Ammon's horn (tissue), 1 donor: Measurements from ENCODE around the gene ARFIP1.
"Not testable (repeated sequence)": the region's sequence is repeated elsewhere in the genome, so short reads cannot be mapped to it uniquely, and the experiment has no call there.

Experiments
- DNase-seq: peaks from one replicate; pipeline ENCODE4 v3.0.0-alpha.2; 2016; ENCODE audit warnings: low spot score

ARFIP1 gene

GRCh38 chr4:152785639-152786615 lies 6.2 kb downstream of the ARFIP1 start:
- no peak for DNase-seq

- DNase-seq = no peak
These were observed 6.9 kb downstream of the ARFIP1 start for GRCh38 chr4:152786627-152787026.

- no peak for DNase-seq
These were observed 16.1 kb downstream of the ARFIP1 start for GRCh38 chr4:152795891-152796290.

DNA sequence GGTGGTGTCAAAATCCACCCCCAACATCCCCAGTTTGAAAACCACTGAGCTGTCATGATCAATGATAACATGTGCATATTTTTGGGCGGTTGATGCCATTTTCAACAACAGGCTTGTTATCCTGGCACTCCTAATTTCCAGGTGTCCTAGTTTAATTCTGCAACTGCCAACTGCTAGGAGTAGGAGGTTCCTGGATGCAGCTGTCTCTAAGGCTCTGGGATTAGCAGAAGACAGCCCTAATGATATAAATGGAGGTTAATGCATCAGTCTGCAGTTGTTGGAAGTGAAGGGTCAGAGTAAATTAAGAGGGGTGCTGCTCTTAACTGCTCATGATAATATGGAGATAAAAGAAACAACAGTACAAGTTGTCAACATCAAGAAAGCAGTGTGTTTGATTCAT lies 23.8 kb downstream of the ARFIP1 start:
- DNase-seq = no peak

GRCh38 chr4:152805071-152805650 lies 25.4 kb downstream of the ARFIP1 start:
- DNase-seq = no peak

- no peak for DNase-seq
These were observed 26.1 kb downstream of the ARFIP1 start for GRCh38 chr4:152805818-152806217.

DNA sequence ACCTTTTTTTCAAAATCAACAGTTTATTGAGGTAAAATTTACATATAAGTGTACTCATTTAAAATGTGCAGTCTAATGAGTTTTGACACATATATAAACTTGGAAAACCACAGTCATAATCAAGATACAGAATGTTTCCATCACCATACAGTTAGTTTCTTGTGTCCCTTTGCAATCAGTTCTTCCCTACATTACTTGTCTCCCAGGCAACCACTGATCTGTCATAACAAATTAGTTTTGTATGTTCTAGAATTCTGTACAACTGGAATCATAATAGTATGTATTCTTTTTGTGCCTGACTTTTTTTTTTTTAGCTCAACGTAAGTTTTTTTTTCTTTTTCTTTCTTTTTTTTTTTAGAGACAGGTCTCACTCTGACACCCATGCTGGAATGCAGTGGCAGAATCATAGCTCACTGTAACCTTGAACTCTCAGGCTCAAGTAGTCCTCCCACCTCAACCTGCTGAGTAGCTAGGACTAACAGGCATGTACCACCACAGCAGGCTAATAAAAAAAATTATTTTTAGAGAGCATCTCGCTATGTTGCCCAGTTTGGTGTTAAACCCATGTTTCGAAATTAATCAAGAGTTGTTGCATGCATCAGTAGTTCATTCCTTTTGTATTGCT lies 26.9 kb downstream of the ARFIP1 start:
- DNase-seq = no peak

DNA sequence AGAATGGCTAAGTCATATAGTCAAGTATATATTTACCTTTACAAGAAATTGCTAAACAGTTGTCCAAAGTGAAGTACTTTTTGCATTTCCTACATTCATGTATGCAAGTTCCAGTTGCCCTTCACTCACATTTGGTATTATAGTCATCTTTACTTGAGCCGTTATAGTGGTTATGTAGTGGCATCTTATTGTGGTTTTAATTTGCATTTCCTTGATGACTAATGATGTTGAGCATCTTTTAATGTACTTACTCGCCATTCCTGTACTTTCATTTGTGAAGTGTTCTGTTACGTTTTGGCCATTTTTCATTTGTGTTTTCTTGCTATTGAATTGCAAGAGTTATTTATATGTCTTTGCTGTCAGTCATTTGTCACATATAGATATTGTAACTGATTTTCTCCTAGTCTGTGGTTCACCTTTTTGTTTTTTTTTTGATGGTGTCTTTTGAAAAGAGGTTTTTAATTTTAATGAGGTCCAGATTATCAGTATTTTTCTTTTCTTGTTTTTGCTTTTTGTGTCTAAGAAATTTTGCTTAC lies 27.6 kb downstream of the ARFIP1 start:
- no peak for DNase-seq

GRCh38 chr4:152808670-152809069 lies 28.9 kb downstream of the ARFIP1 start:
- no peak for DNase-seq

- no peak for DNase-seq
These were observed 31.0 kb downstream of the ARFIP1 start for GRCh38 chr4:152810715-152811287.

DNA sequence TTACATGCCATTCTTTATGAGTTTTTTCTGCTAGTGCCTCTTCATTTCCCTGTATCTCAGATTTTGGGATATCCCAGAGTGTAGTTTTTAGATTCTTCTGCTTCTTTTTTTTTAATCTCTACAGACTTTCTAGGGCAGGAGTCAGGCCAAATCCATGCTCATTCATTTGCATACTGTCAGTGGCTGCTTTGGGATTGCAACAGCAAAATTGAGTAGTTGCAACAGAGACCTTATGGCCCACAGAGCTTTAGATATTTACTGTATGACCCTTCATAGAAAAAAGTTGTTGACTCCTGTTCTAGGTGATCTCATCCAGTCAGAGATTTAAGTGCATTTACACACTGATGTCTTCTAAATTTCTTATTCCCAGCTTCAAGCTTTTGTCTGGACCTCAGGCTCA lies 35.3 kb downstream of the ARFIP1 start:
- no peak for DNase-seq

- no peak for DNase-seq
These were observed 37.6 kb downstream of the ARFIP1 start for GRCh38 chr4:152817331-152817730.

- no peak for DNase-seq
These were observed 39.4 kb downstream of the ARFIP1 start for GRCh38 chr4:152819026-152819645.

GRCh38 chr4:152820073-152820472 lies 40.3 kb downstream of the ARFIP1 start:
- DNase-seq = no peak

GRCh38 chr4:152822323-152822722 lies 42.6 kb downstream of the ARFIP1 start:
- DNase-seq = no peak

GRCh38 chr4:152824561-152824960 lies 44.8 kb downstream of the ARFIP1 start:
- DNase-seq = no peak

DNA sequence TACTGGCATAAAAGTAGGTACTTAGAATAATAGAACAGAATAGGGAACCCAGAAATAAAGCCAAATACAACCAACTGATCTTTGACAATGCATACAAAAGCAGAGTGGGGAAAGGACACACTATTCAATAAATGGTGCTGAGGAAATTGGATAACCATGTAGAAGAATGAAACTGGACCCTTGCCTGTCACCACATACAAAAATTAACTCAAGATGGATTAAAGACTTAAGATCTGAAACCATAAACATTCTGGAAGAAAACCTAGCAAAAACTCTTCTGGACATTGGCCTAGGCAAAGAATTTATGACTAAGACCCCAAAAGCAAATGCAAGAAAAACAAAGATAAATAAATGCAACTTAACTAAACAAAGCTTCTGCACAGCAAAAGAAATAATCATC lies 45.6 kb downstream of the ARFIP1 start:
- DNase-seq = no peak

DNA sequence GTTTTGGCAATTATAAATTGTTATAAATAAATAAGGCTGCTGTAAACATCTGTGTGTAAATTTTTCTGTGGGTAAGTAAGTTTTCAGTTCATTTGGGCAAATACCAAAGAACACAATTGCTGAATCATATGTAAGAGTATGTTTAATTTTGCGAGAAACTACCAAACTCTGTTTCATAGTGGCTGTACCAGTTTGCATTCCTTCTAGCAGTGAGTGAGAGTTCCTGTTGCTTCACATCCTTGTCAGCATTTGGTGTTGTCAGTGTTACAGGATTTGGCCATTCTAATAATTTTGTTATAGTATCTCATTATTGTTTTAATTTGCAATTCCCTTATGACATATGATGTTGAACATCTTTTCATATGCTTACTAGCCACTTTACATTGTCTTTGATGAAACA lies 48.4 kb downstream of the ARFIP1 start:
- DNase-seq = no peak

GRCh38 chr4:152831416-152831815 lies 51.7 kb downstream of the ARFIP1 start:
- no peak for DNase-seq

DNA sequence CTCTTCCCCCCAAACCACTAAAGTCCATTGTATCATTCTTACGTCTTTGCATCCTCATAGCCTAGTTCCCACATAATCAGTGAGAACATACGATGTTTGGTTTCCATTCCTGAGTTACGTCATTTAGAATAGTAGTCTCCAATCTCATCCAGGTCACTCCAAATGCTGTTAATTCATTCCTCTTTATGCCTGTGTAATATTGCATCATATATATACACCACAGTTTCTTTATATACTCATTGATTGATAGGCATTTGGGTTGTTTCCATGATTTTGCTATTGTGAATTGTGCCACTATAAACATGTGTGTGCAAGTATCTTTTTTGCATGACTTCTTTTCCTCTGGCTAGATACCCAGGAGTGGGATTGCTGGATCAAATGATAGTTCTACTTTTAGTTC lies 57.2 kb downstream of the ARFIP1 start:
- no peak for DNase-seq

DNA sequence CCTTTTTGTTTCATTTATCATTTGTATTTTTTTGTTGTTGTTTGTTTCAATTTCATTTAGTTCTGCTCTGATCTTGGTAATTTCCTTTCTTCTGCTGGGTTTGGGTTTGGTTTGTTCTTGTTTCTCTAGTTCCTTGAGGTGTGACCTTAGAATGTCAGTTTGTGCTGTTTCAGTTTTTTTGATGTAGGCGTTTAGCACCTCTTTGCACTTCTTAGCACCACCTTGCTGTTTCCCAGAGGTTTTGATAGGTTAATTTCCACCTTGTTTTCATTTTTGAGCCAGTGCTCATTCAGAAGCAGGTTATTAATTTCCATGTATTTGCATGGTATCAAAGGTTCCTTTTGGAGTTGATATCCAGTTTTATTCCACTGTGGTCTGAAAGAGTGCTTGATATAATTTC lies 60.0 kb downstream of the ARFIP1 start:
- DNase-seq = not testable (repeated sequence)
